ENCODE measurements around the gene DSCAML1.
"Not testable (repeated sequence)": the region's sequence is repeated elsewhere in the genome, so short reads cannot be mapped to it uniquely, and the experiment has no call there.

Gene DSCAML1

GRCh38 chr11:117461396-117462182 is 335.4 kb downstream of the DSCAML1 start:
- no peak for DNase-seq

GRCh38 chr11:117459979-117460300 is 337.1 kb downstream of the DSCAML1 start:
- DNase-seq = no peak

GRCh38 chr11:117459123-117459978 is 337.7 kb downstream of the DSCAML1 start:
- no peak for DNase-seq

GRCh38 chr11:117458275-117459122 is 338.5 kb downstream of the DSCAML1 start:
- peak in 1 of 2 experiments; percentile 31 for DNase-seq

GRCh38 chr11:117457835-117458234 is 339.2 kb downstream of the DSCAML1 start:
- DNase-seq = peak; percentile 35 to 63

GRCh38 chr11:117457031-117457785 is 339.8 kb downstream of the DSCAML1 start:
- peak; percentile 84 to 95 for DNase-seq

GRCh38 chr11:117456721-117457029 is 340.3 kb downstream of the DSCAML1 start:
- DNase-seq = not testable (repeated sequence)

- no peak for DNase-seq
Observed at GRCh38 chr11:117456027-117456720, 340.8 kb downstream of the DSCAML1 start.

GRCh38 chr11:117454564-117454917 is 342.5 kb downstream of the DSCAML1 start:
- no peak for DNase-seq

- no peak for DNase-seq
Observed at GRCh38 chr11:117453886-117454563, 343.0 kb downstream of the DSCAML1 start.

GRCh38 chr11:117449111-117449693 is 347.8 kb downstream of the DSCAML1 start:
- no peak for DNase-seq

- no peak for DNase-seq
Observed at GRCh38 chr11:117444711-117445658, 352.0 kb downstream of the DSCAML1 start.

GRCh38 chr11:117444256-117444655 is 352.8 kb downstream of the DSCAML1 start:
- DNase-seq = no peak

- peak; percentile 53 to 92 for DNase-seq
Observed at GRCh38 chr11:117443266-117444186, 353.5 kb downstream of the DSCAML1 start.

GRCh38 chr11:117442869-117443239 is 354.2 kb downstream of the DSCAML1 start:
- no peak for DNase-seq

- DNase-seq = no peak
Observed at GRCh38 chr11:117442049-117442868, 354.8 kb downstream of the DSCAML1 start.

- no peak for DNase-seq
Observed at GRCh38 chr11:117441146-117441975, 355.7 kb downstream of the DSCAML1 start.
